Measurements from ENCODE around the gene PNMA1. TPM values are rescaled to one million over a fixed set of nuclear protein-coding genes. Genes with fewer than 3 reads are reported as not detected.
A peak's percentile ranks its signal among the peaks of the same experiment; 100 is the strongest.

Gene PNMA1
- total RNA-seq, 4 donors from 2014 or later, result 4.4 to 11.6 (median 7.0) TPM

DNA sequence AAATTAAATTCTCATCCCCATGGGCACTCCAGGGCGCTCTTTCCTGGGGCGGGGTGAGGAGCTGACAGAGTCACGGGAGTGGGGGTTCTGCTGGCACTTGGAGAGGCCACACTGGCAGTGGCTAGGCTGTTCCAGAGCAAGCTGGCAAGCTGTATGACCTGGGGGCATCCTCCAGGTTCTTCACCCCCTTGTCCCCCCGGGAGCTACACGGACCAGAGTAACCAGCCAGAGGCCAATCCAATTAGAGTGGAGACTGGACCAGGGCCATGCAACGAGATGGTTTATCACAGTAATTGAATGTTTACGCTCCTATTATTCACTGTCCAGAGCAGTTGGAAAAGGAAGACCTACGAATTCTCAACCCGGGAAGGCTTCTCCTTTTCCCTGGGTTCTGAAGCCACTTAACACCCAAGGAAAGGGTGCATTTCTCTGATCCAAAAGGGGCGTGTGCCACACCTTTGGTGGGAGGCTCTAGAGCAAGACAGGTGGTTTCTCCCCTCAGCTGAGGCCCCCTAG, 43.8 kb upstream of the PNMA1 start:
- Histone ChIP-seq H3K4me3 (peak overlapping the region; percentile 87 to 93 (median 88)), H3K27me3 (no peaks in the 10 kb centered on the region), H3K36me3 (no peaks in the 10 kb centered on the region), H3K9me3 (no peaks in the 10 kb centered on the region), H3K27ac (peak overlapping the region; percentile 96 to 100 (median 98)), H3K4me1 (peaks cover 49 to 82% (median 69%) of the 10 kb centered on the region in 4 donors)
- TF ChIP-seq POLR2A (IDR thresholded peaks at IDR 0.05) (no peak), CTCF (IDR thresholded peaks at IDR 0.05) (no peak)
- DNase-seq, result no peak

DNA sequence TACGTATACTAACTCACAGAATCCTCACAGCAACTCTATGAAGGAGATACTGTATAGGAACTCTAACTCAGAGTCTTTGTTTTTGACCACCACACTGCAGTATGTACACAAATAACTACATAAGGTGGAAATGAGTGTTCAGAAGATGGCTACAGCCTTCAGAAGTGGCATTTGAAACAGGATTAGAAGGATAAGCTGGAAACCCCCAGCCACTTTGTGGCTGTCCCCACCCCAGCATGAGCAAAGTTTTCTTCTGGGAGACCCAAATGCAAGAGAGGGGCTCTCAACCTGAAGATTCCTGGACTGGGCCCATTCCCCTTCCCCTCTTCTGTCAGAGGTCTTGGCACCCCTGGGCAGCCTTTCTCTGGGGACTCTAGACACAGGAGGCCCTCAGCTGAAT, 43.2 kb upstream of the PNMA1 start:
- no peaks in the 10 kb centered on the region for H3K36me3 ChIP-seq
- no peaks in the 10 kb centered on the region for H3K27me3 ChIP-seq
- no peak for DNase-seq
- peak overlapping the region; percentile 96 to 100 (median 98) for H3K27ac ChIP-seq
- peaks cover 50 to 82% (median 70%) of the 10 kb centered on the region in 4 donors for H3K4me1 ChIP-seq
- peak overlapping the region in 3 of 4 donors; percentile 87 to 93 (median 87) for H3K4me3 ChIP-seq
- no peaks in the 10 kb centered on the region for H3K9me3 ChIP-seq
- TF ChIP-seq CTCF (IDR thresholded peaks at IDR 0.05) (no peak), POLR2A (IDR thresholded peaks at IDR 0.05) (no peak)

DNA sequence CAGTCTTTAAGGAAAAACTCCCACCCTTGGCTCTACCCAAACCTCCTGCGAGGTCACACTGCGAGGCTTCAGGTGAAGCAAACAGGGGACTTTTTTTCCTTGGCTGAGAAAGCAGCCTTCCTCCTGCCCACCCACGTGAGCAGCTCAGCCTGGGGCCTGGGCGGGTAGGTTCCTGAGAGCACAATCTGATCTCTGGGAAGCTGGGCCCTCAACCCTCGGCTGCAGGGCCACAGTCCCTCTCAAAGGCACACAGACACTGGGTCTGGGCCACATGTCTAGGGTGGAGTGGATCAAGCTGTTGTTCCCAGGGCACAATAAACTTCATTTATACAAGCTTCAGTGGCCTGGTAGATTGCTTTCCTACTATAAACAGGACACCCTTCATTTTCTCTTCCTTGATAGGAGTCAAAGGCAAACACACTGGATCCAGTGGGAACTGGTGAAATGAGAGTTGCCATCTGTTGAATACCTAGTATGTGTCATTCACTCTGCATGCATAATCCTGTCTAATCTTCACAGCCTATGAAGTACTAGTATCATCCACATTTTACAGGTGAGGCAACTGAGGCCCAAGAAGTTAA, 41.3 kb upstream of the PNMA1 start:
- peaks cover 46 to 82% (median 69%) of the 10 kb centered on the region in 4 donors for H3K4me1 ChIP-seq
- TF ChIP-seq POLR2A (IDR thresholded peaks at IDR 0.05) (peak; percentile 34 to 60), CTCF (IDR thresholded peaks at IDR 0.05) (no peak)
- peak overlapping the region in 3 of 4 donors; percentile 30 to 39 (median 36) for H3K4me3 ChIP-seq
- H3K27ac ChIP-seq, result peak overlapping the region; percentile 96 to 100 (median 98)
- H3K27me3 ChIP-seq, result no peaks in the 10 kb centered on the region
- H3K9me3 ChIP-seq, result no peaks in the 10 kb centered on the region
- no peaks in the 10 kb centered on the region for H3K36me3 ChIP-seq
- DNase-seq, result peak; percentile 56 to 83 (median 73)

- H3K36me3 ChIP-seq, result no peaks in the 10 kb centered on the region
- H3K4me3 ChIP-seq, result peak overlapping the region in 3 of 4 donors; percentile 30 to 39 (median 36)
- peak in 1 of 3 donors; percentile 62 for DNase-seq
Measured at GRCh38 chr14:73754911-73755360, 40.8 kb upstream of the PNMA1 start.

More at GRCh38 chr14:73754911-73755360, 40.8 kb upstream of the PNMA1 start:
- Histone ChIP-seq H3K9me3 (no peaks in the 10 kb centered on the region), H3K4me1 (peaks cover 51 to 87% (median 73%) of the 10 kb centered on the region in 4 donors), H3K27ac (peak overlapping the region; percentile 96 to 100 (median 98)), H3K27me3 (no peaks in the 10 kb centered on the region)
- no peak for TF ChIP-seq CTCF (IDR thresholded peaks at IDR 0.05)
- no peak for TF ChIP-seq POLR2A (IDR thresholded peaks at IDR 0.05)

All from Peyer's patch (tissue), 4 donors.